ENCODE measurements around the gene MAPKAPK5. TPM values are rescaled to one million over a fixed set of nuclear protein-coding genes. Genes with fewer than 3 reads are reported as not detected.

MAPKAPK5 gene
- total and polyA plus RNA-seq, 2 of the 13 experiments (the other 11 are each of a cell fraction or from before 2014, with no cell fraction given) = 43.2 to 58.2 TPM

DNA sequence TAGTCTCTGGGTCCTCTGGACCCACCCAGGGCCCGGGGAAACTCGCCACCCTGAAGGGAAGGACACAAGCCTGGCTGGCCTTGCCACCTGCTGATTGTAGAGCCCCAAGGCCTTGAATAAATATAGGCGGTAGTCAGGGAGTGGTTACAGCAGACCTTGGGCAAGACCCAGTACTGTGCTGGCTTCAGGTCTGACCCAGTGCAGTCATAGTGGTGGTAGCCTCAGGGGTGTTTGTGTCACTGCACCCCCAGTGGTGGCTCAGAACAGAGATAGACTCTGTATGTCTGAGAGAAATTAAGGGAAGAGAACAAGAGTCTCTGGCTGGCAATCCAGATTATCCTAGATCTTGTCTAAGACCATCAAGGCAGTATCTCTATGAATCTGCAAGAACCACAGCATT, 63.5 kb downstream of the MAPKAPK5 start (continued):
- TF ChIP-seq SNAI1 (CRISPR knock-in tag; IDR thresholded peaks at IDR 0.05; ENCODE audit: borderline replicate concordance) (no peak), HMGXB4 (CRISPR knock-in tag; IDR thresholded peaks at IDR 0.05; ENCODE audit: borderline replicate concordance in 1 of 2, low read depth in 1 of 2) (no peak), PHF21A (CRISPR knock-in tag; IDR thresholded peaks at IDR 0.05) (no peak), SP2 (CRISPR knock-in tag; IDR thresholded peaks at IDR 0.05) (no peak)

DNA sequence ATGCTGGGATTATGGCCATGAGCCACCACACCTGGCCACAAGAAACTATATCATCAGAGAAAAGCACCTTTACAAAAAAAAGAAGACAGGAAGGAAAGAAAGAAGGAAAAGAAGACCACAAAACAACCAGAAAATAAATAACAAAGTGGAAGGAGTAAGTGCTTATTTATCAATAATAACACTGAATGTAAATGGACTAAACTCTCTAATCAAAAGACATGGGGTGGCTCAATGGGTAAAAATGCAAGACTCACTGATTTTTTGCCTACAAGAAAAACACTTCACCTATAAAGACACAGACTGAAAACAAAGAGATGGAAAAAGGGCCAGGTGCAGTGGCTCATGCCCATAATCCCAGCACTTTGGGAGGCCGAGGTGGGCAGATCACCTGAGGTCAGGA, 65.7 kb downstream of the MAPKAPK5 start:
- in situ Hi-C loops (cut with HindIII; ENCODE audit: extremely low pct_ligation_motif_present, low pct_unique_long_range_greater_than_20kb) = no loop called here
- POLR2A ChIA-PET = no interaction called here
- Histone ChIP-seq H3K27ac (ENCODE audit: extremely low read length, insufficient read depth, low read length) (no peak overlapping the region), H3K4me2 (ENCODE audit: low read depth, low read length) (no peak overlapping the region), H2AFZ (ENCODE audit: low read length) (no peak overlapping the region), H3K79me2 (ENCODE audit: insufficient read depth, low read length) (no peaks in the 10 kb centered on the region), H3K36me3 (replicated peaks in 1 of 2; ENCODE audit: control insufficient read depth in 1 of 2, insufficient read depth in 2 of 2, low read length in 2 of 2) (no peaks in the 10 kb centered on the region), H3K4me3 (replicated peaks in 1 of 3; ENCODE audit: insufficient read depth in 1 of 3, low read depth in 2 of 3, low read length in 3 of 3) (no peak overlapping the region), H3K9me3 (ENCODE audit: low read length) (no peaks in the 10 kb centered on the region), H3K4me1 (ENCODE audit: insufficient read depth, low read length) (no peaks in the 10 kb centered on the region), H4K20me1 (ENCODE audit: insufficient read depth, low read length) (no peaks in the 10 kb centered on the region), H3K9ac (ENCODE audit: insufficient read depth, low read depth, low read length) (no peak overlapping the region), H3K27me3 (ENCODE audit: control insufficient read depth in 1 of 2, insufficient read depth in 2 of 2, low read length in 2 of 2) (no peaks in the 10 kb centered on the region)
- CTCF ChIA-PET (ENCODE audit: low intra/inter-chr PET ratio, low total read pairs) = no interaction called here
- no TSS peak for BruUV-seq (replicated peaks)
- FAIRE-seq (no peak), ATAC-seq (no peak), DNase-seq (ENCODE audit: low spot score) (no peak)
- WGBS (ENCODE audit: low lambda C conversion rate) = 100% methylated on average over 1 of the region's 1 CpG
- intact Hi-C loops (cut with micrococcal nuclease; ENCODE audit: unreplicated experiment) = no loop called here
- TF ChIP-seq ZNF329 (CRISPR knock-in tag; IDR thresholded peaks at IDR 0.05; ENCODE audit: low read depth) (no peak), RFX1 (IDR thresholded peaks at IDR 0.05) (no peak), PAX8 (CRISPR knock-in tag; IDR thresholded peaks at IDR 0.05; ENCODE audit: borderline replicate concordance) (no peak), ELK4 (CRISPR knock-in tag; IDR thresholded peaks at IDR 0.05; ENCODE audit: borderline replicate concordance) (no peak), ATAD3A (CRISPR knock-in tag; IDR thresholded peaks at IDR 0.05) (no peak), SOX6 (IDR thresholded peaks at IDR 0.05) (no peak), SOX6 (CRISPR knock-in tag; IDR thresholded peaks at IDR 0.05) (no peak), ZNF501 (CRISPR knock-in tag; IDR thresholded peaks at IDR 0.05) (no peak), ONECUT2 (CRISPR knock-in tag; IDR thresholded peaks at IDR 0.05) (no peak), TCF12 (IDR thresholded peaks at IDR 0.05) (no peak), TCF12 (CRISPR knock-in tag; IDR thresholded peaks at IDR 0.05) (no peak)

Measured in HepG2 (cell line).